Trophoblast cell (in vitro differentiated cells and primary cell): ENCODE data around the gene SRC.

Source experiments
- DNase-seq, 2 donors: peaks; one replicate each; pipeline ENCODE4 v3.0.0-alpha.2; 2016
- H2AFZ ChIP-seq: 2 replicates; pipeline ENCODE4 v1.6.1; 2013; ENCODE audit warnings: low read length, moderate library complexity, mild to moderate bottlenecking; ENCODE audit not compliant: insufficient read depth, poor library complexity
- H2AK5ac ChIP-seq: 2 replicates; pipeline ENCODE4 v1.6.1; 2013; ENCODE audit warnings: mild to moderate bottlenecking, low read length
- H2BK120ac ChIP-seq: 2 replicates; pipeline ENCODE4 v1.6.1; 2013; ENCODE audit warnings: low read length, mild to moderate bottlenecking, moderate library complexity; ENCODE audit not compliant: insufficient read depth, poor library complexity
- H2BK12ac ChIP-seq: 2 replicates; pipeline ENCODE4 v1.6.1; 2013; ENCODE audit warnings: mild to moderate bottlenecking, low read length, moderate library complexity
- H2BK5ac ChIP-seq: 2 replicates; pipeline ENCODE4 v1.6.1; 2013; ENCODE audit warnings: low read length, low read depth, moderate library complexity, mild to moderate bottlenecking; ENCODE audit not compliant: poor library complexity
- H3K14ac ChIP-seq: 2 replicates; pipeline ENCODE4 v1.6.1; 2013; ENCODE audit warnings: mild to moderate bottlenecking, low read length
- H3K18ac ChIP-seq: 2 replicates; pipeline ENCODE4 v1.6.1; 2013; ENCODE audit warnings: mild to moderate bottlenecking, low read length
- H3K23ac ChIP-seq: 2 replicates; pipeline ENCODE4 v1.6.1; 2013; ENCODE audit warnings: low read length
- H3K27ac ChIP-seq: 2 replicates; pipeline ENCODE4 v1.5.1; 2013; ENCODE audit warnings: low read depth, mild to moderate bottlenecking, inconsistent platforms, low read length, moderate library complexity
- H3K27me3 ChIP-seq: 2 replicates; pipeline ENCODE4 v1.6.1; 2013; ENCODE audit warnings: inconsistent platforms, mild to moderate bottlenecking, low read length, moderate library complexity; ENCODE audit not compliant: insufficient read depth
- H3K36me3 ChIP-seq, 2 experiments: 1 replicate in 1 of 2; 2 replicates in 1 of 2; pipeline ENCODE4 v1.6.1; 2013; ENCODE audit warnings: low read length in 2 of 2, mild to moderate bottlenecking in 2 of 2, moderate library complexity in 1 of 2; ENCODE audit not compliant: insufficient read depth in 2 of 2, control insufficient read depth in 1 of 2
- H3K4ac ChIP-seq: 2 replicates; pipeline ENCODE4 v1.6.1; 2013; ENCODE audit warnings: low read depth, mild to moderate bottlenecking, low read length, moderate library complexity
- H3K4me1 ChIP-seq, 2 experiments: 1 replicate in 1 of 2; 2 replicates in 1 of 2; pipeline ENCODE4 v1.6.1; 2013; ENCODE audit warnings: low read length in 2 of 2, mild to moderate bottlenecking in 2 of 2, moderate library complexity in 1 of 2; ENCODE audit not compliant: insufficient read depth in 2 of 2, control insufficient read depth in 1 of 2
- H3K4me2 ChIP-seq: 2 replicates; pipeline ENCODE4 v1.6.1; 2013; ENCODE audit warnings: inconsistent platforms, mild to moderate bottlenecking, low read length, moderate library complexity
- H3K4me3 ChIP-seq: 2 replicates; pipeline ENCODE4 v1.5.1; 2013; ENCODE audit warnings: mild to moderate bottlenecking, low read depth, low read length, inconsistent platforms
- H3K79me1 ChIP-seq: one replicate; pipeline ENCODE4 v1.6.1; 2013; ENCODE audit warnings: low read length
- H3K79me2 ChIP-seq: 2 replicates; pipeline ENCODE4 v1.6.1; 2013; ENCODE audit warnings: low read length, mild to moderate bottlenecking; ENCODE audit not compliant: control insufficient read depth, insufficient read depth, poor library complexity
- H3K9ac ChIP-seq: 2 replicates; pipeline ENCODE4 v1.6.1; 2013; ENCODE audit warnings: mild to moderate bottlenecking, low read length
- H3K9me3 ChIP-seq: 2 replicates; pipeline ENCODE4 v1.6.1; 2013; ENCODE audit warnings: low read depth, mild to moderate bottlenecking, control low read depth, inconsistent platforms, low read length; ENCODE audit not compliant: insufficient read depth
- H4K12ac ChIP-seq: 2 replicates; pipeline ENCODE4 v1.6.1; 2013; ENCODE audit warnings: low read depth, mild to moderate bottlenecking, low read length, moderate library complexity
- H4K8ac ChIP-seq: 2 replicates; pipeline ENCODE4 v1.6.1; 2013; ENCODE audit warnings: low read depth, mild to moderate bottlenecking, low read length, moderate library complexity
- H4K91ac ChIP-seq: one replicate; pipeline ENCODE4 v1.6.1; 2013; ENCODE audit warnings: low read depth, mild to moderate bottlenecking, low read length, moderate library complexity
- WGBS: extraction: QIAGEN DNeasy Blood & Tissue Kit; methylation state at CpG from one replicate; pipeline ENCODE4 v1.1.7; 2013; ENCODE audit warnings: missing lambda C conversion rate; ENCODE audit not compliant: insufficient read length, insufficient coverage; ENCODE audit errors: extremely low coverage; 5-methylcytosine and 5-hydroxymethylcytosine counted together

SRC gene

GRCh38 chr20:37330316-37330715 lies 15.6 kb upstream of the SRC start:
- peak overlapping the region; percentile 64 for H3K14ac ChIP-seq
- no peak overlapping the region for H4K12ac ChIP-seq
- peak overlapping the region; percentile 30 for H2AFZ ChIP-seq
- peak overlapping the region; percentile 60 for H4K8ac ChIP-seq
- H2AK5ac ChIP-seq: peak overlapping the region; percentile 88
- H2BK12ac ChIP-seq: peak overlapping the region; percentile 93
- no peaks in the 10 kb centered on the region for H3K9me3 ChIP-seq
- peak overlapping the region; percentile 98 for H4K91ac ChIP-seq
- peaks cover 32 to 38% of the 10 kb centered on the region in 2 experiments for H3K4me1 ChIP-seq
- H3K9ac ChIP-seq: no peak overlapping the region
- no peaks in the 10 kb centered on the region for H3K36me3 ChIP-seq
- no peak overlapping the region for H3K23ac ChIP-seq
- WGBS: no CpG with 5 or more reads among the region's 6 CpGs
- peaks cover 20% of the 10 kb centered on the region for H3K79me2 ChIP-seq
- no peak overlapping the region for H3K4me2 ChIP-seq
- H2BK120ac ChIP-seq: peak overlapping the region; percentile 94
- H2BK5ac ChIP-seq: peak overlapping the region; percentile 51
- no peak for DNase-seq
- H3K4ac ChIP-seq: peak overlapping the region; percentile 82
- no peak overlapping the region for H3K27ac ChIP-seq
- no peaks in the 10 kb centered on the region for H3K27me3 ChIP-seq
- peak overlapping the region; percentile 60 for H3K18ac ChIP-seq
- H3K4me3 ChIP-seq: no peak overlapping the region
- H3K79me1 ChIP-seq: peaks cover 76% of the 10 kb centered on the region

GRCh38 chr20:37331060-37331857 lies 14.7 kb upstream of the SRC start:
- Histone ChIP-seq H3K4ac (peak overlapping the region; percentile 63), H3K9me3 (no peaks in the 10 kb centered on the region), H3K79me1 (peaks cover 80% of the 10 kb centered on the region), H3K9ac (peak overlapping the region; percentile 24), H2BK120ac (peak overlapping the region; percentile 94), H3K4me3 (no peak overlapping the region), H4K12ac (peak overlapping the region; percentile 31), H3K4me1 (peaks cover 39 to 40% of the 10 kb centered on the region in 2 experiments), H3K14ac (peak overlapping the region; percentile 88), H3K27me3 (no peaks in the 10 kb centered on the region), H4K8ac (peak overlapping the region; percentile 82), H2AFZ (peak overlapping the region; percentile 31), H3K27ac (peak overlapping the region; percentile 99), H3K36me3 (no peaks in the 10 kb centered on the region), H3K23ac (no peak overlapping the region), H2BK12ac (peak overlapping the region; percentile 95), H3K79me2 (peaks cover 23% of the 10 kb centered on the region), H4K91ac (peak overlapping the region; percentile 98), H2AK5ac (peak overlapping the region; percentile 62), H2BK5ac (peak overlapping the region; percentile 94), H3K18ac (peak overlapping the region; percentile 92), H3K4me2 (peak overlapping the region; percentile 39)
- no peak for DNase-seq
- WGBS: no CpG with 5 or more reads among the region's 11 CpGs

DNA sequence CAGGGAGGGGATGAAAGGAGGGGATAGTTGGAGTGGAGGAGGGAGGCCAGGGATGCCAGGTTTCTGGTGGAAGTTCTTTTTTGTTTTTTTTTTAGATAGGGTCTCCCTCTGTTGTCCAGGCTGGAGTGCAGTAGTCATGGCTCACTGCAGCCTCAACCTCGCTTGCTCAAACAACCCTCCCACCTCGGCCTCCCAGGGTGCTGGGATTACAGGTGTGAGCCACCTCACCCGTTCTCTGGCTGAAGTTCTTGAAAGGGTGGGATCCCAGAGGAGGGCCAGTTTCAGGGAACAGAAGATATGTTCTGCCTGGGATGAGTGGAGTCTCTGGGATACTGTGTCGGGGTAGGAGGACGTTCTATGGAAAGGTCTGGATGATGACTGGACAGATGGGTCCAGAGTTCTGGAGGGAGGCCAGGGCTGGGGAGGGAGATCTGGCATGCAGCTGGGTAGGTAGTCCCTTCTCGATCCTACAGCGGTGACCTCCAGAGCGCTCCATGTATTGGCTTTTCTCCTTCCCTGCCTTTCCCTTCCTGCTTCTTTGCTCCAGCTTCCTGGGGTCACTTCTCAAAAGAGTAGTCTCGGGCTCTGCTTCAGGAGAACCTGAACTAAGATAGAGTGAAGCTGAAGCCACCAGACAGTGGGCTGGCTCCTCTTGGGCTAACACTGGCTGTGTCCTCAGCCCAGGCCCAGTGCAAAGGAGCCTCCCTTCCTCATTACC lies 12.7 kb upstream of the SRC start:
- peak overlapping the region; percentile 99 for H4K91ac ChIP-seq
- no CpG with 5 or more reads among the region's 9 CpGs for whole genome bisulfite sequencing
- peaks cover 29% of the 10 kb centered on the region for H3K79me2 ChIP-seq
- peaks cover 73% of the 10 kb centered on the region for H3K79me1 ChIP-seq
- H2BK120ac ChIP-seq: peak overlapping the region; percentile 92
- H3K4me2 ChIP-seq: no peak overlapping the region
- H3K18ac ChIP-seq: peak overlapping the region; percentile 92
- H2AFZ ChIP-seq: peak overlapping the region; percentile 40
- peak overlapping the region; percentile 82 for H3K4ac ChIP-seq
- H3K9ac ChIP-seq: no peak overlapping the region
- peak overlapping the region; percentile 99 for H2BK12ac ChIP-seq
- H3K4me3 ChIP-seq: no peak overlapping the region
- peak overlapping the region; percentile 95 for H3K14ac ChIP-seq
- no peaks in the 10 kb centered on the region for H3K36me3 ChIP-seq
- H4K12ac ChIP-seq: no peak overlapping the region
- peaks cover 38 to 44% of the 10 kb centered on the region in 2 experiments for H3K4me1 ChIP-seq
- H3K9me3 ChIP-seq: no peaks in the 10 kb centered on the region
- peak overlapping the region; percentile 93 for H3K27ac ChIP-seq
- H3K23ac ChIP-seq: no peak overlapping the region
- peak overlapping the region; percentile 9 for H2AK5ac ChIP-seq
- peak overlapping the region; percentile 80 for H2BK5ac ChIP-seq
- no peaks in the 10 kb centered on the region for H3K27me3 ChIP-seq
- H4K8ac ChIP-seq: peak overlapping the region; percentile 68
- DNase-seq: no peak

- Histone ChIP-seq H4K12ac (no peak overlapping the region), H2BK12ac (peak overlapping the region; percentile 99), H3K79me1 (peaks cover 70% of the 10 kb centered on the region), H3K79me2 (peaks cover 26% of the 10 kb centered on the region), H3K36me3 (no peaks in the 10 kb centered on the region), H4K8ac (peak overlapping the region; percentile 68), H3K14ac (peak overlapping the region; percentile 95), H3K4me1 (peaks cover 35 to 39% of the 10 kb centered on the region in 2 experiments), H3K9ac (no peak overlapping the region), H2BK120ac (peak overlapping the region; percentile 92), H3K4me3 (no peak overlapping the region), H2BK5ac (peak overlapping the region; percentile 80), H3K18ac (peak overlapping the region; percentile 92), H4K91ac (peak overlapping the region; percentile 99), H2AFZ (no peak overlapping the region), H3K9me3 (no peaks in the 10 kb centered on the region), H3K4me2 (no peak overlapping the region), H3K27me3 (no peaks in the 10 kb centered on the region), H2AK5ac (peak overlapping the region; percentile 9), H3K4ac (peak overlapping the region; percentile 0), H3K23ac (no peak overlapping the region), H3K27ac (peak overlapping the region; percentile 93)
- no CpG with 5 or more reads among the region's 16 CpGs for WGBS
- DNase-seq: no peak
These were observed 12.1 kb upstream of the SRC start for GRCh38 chr20:37333848-37334318.
